Panc1 (cell line): ENCODE measurements around the gene POMT2. TPM values are rescaled to one million over a fixed set of nuclear protein-coding genes. Genes with fewer than 3 reads are reported as not detected.

Experiments used
- ATAC-seq: fragments of 200-7000 bp; cut with Tn5 transposase; 2 replicates; pipeline ENCODE4 v1.9.1; 2020; ENCODE audit warnings: mild to moderate bottlenecking, moderate library complexity
- BruUV-seq: library from RNA; stranded (reverse); fragments of 400-500 nt; replicated peaks from 2 replicates; lab custom pipeline; 2021; lab: Mats Ljungman, UMichigan
- CTCF ChIA-PET: fragments of 300-600 bp; sonication (Branson Sonifier 250); formaldehyde crosslinking; loops from one replicate; lab custom pipeline; 2022; ENCODE audit warnings: antibody characterized with exemption; lab: Charles Lee
- POLR2A ChIA-PET: fragments of 300-600 bp; sonication (Branson Sonifier 250); formaldehyde crosslinking; loops from one replicate; lab custom pipeline; 2022; ENCODE audit warnings: antibody characterized with exemption; lab: Charles Lee
- DNase-seq: peaks from one replicate; pipeline ENCODE4 v3.0.0-alpha.2; 2010; ENCODE audit warnings: low read depth, low spot score
- H3K27ac ChIP-seq: 2 replicates; pipeline ENCODE4 v1.5.1; 2011; ENCODE audit warnings: mild to moderate bottlenecking, low read length, inconsistent platforms
- H3K27me3 ChIP-seq: fragments of 200-500 bp; sonication (Bioruptor generic); 2 replicates; pipeline ENCODE4 v1.6.0; 2014; ENCODE audit warnings: low read length, inconsistent platforms; ENCODE audit not compliant: control insufficient read depth, insufficient read depth
- H3K36me3 ChIP-seq: fragments of 200-500 bp; sonication (Bioruptor generic); 2 replicates; pipeline ENCODE4 v1.5.1; 2014; ENCODE audit warnings: inconsistent platforms, mild to moderate bottlenecking, low read length, moderate library complexity; ENCODE audit not compliant: control insufficient read depth, insufficient read depth
- H3K4me1 ChIP-seq: 2 replicates; pipeline ENCODE4 v1.5.1; 2011; ENCODE audit warnings: inconsistent platforms, mild to moderate bottlenecking, low read length, moderate library complexity; ENCODE audit not compliant: control insufficient read depth, insufficient read depth
- H3K4me3 ChIP-seq, 2 experiments: 2 replicates each; pipeline ENCODE4 v1.5.1; 2011 to 2012; ENCODE audit warnings: low read depth in 2 of 2, low read length in 2 of 2, mild to moderate bottlenecking in 2 of 2, inconsistent platforms in 1 of 2, moderate library complexity in 1 of 2
- H3K9me3 ChIP-seq: fragments of 200-500 bp; sonication (Bioruptor generic); 2 replicates; pipeline ENCODE4 v1.5.1; 2014; ENCODE audit warnings: low read depth, mild to moderate bottlenecking, inconsistent platforms, low read length, moderate library complexity; ENCODE audit not compliant: control insufficient read depth, insufficient read depth
- CTCF ChIP-seq: fragments of 450-650 bp; IDR thresholded peaks from 2 replicates; pipeline ENCODE4 v1.5.1; 2017; ENCODE audit warnings: mild to moderate bottlenecking
- POLR2AphosphoS5 ChIP-seq: IDR thresholded peaks from 2 replicates; pipeline ENCODE4 v1.6.1; 2012; ENCODE audit warnings: mild to moderate bottlenecking, low read depth, low read length, moderate library complexity
- REST ChIP-seq, 2 experiments: IDR thresholded peaks; 2 replicates each; pipeline ENCODE4 v1.6.1; 2011 to 2012; ENCODE audit warnings: low read depth in 2 of 2, control low read depth in 1 of 2, low read length in 1 of 2, mild to moderate bottlenecking in 1 of 2, moderate library complexity in 1 of 2; ENCODE audit not compliant: insufficient read depth in 1 of 2
- SIN3A ChIP-seq: IDR thresholded peaks from 2 replicates; pipeline ENCODE4 v1.6.1; 2012; ENCODE audit warnings: low read depth, mild to moderate bottlenecking, low read length, moderate library complexity, borderline replicate concordance; ENCODE audit not compliant: insufficient read depth
- TCF7L2 ChIP-seq: IDR thresholded peaks from 2 replicates; pipeline ENCODE4 v1.6.1; 2011; ENCODE audit warnings: mild to moderate bottlenecking, low read depth, low read length, inconsistent platforms
- in situ Hi-C: cut with HindIII; loops from 2 replicates; pipeline ENCODE4 v1.10.0; 2016; ENCODE audit warnings: low sequenced_read_pairs, low pct_unique_long_range_greater_than_20kb
- intact Hi-C: fragments of 100-400 bp; cut with micrococcal nuclease; formaldehyde crosslinking; loops from one replicate; pipeline ENCODE4 v1.10.0; 2022; ENCODE audit not compliant: unreplicated experiment
- total RNA-seq: library from RNA; stranded (reverse); gene quantifications from one replicate; pipeline ENCODE4 v1.2.1, GENCODE V29; 2021; ENCODE audit not compliant: unreplicated experiment

POMT2 gene
- total RNA-seq, 1 experiment from 2014 or later = 43.5 TPM

- no peaks in the 10 kb centered on the region for H3K27me3 ChIP-seq
- ChIA-PET POLR2A (interaction anchor here (0.6 kb wide), 1 partner anchor 689 kb away, joined by 12 read pairs; no protein-coding TSS in a partner anchor), CTCF (no interaction called here)
- TF ChIP-seq TCF7L2 (no peak), REST (IDR thresholded peaks at IDR 0.05; ENCODE audit: insufficient read depth in 1 of 2, low read depth in 2 of 2, low read length in 1 of 2) (no peak), SIN3A (no peak), POLR2AphosphoS5 (no peak), CTCF (no peak)
- in situ Hi-C loops = no loop called here
- BruUV-seq = no TSS peak
- DNase-seq (no peak), ATAC-seq (no peak)
- no peaks in the 10 kb centered on the region for H3K36me3 ChIP-seq
- H3K4me3 ChIP-seq = no peak overlapping the region
- no peaks in the 10 kb centered on the region for H3K9me3 ChIP-seq
- intact Hi-C loops = no loop called here
- no peak overlapping the region for H3K27ac ChIP-seq
- no peaks in the 10 kb centered on the region for H3K4me1 ChIP-seq
Measured at GRCh38 chr14:77260631-77261030, 60.1 kb downstream of the POMT2 start.

GRCh38 chr14:77260199-77260598 lies 60.5 kb downstream of the POMT2 start:
- DNase-seq (no peak), ATAC-seq (no peak)
- no peak overlapping the region for H3K27ac ChIP-seq
- ChIA-PET POLR2A (interaction anchor here (0.6 kb wide), 1 partner anchor 689 kb away, joined by 12 read pairs; no protein-coding TSS in a partner anchor), CTCF (no interaction called here)
- TF ChIP-seq POLR2AphosphoS5 (no peak), CTCF (no peak), REST (IDR thresholded peaks at IDR 0.05; ENCODE audit: insufficient read depth in 1 of 2, low read depth in 2 of 2, low read length in 1 of 2) (no peak), TCF7L2 (no peak), SIN3A (no peak)
- H3K36me3 ChIP-seq = no peaks in the 10 kb centered on the region
- H3K27me3 ChIP-seq = no peaks in the 10 kb centered on the region
- no peak overlapping the region for H3K4me3 ChIP-seq
- BruUV-seq = no TSS peak
- no peaks in the 10 kb centered on the region for H3K9me3 ChIP-seq
- H3K4me1 ChIP-seq = no peaks in the 10 kb centered on the region
- in situ Hi-C loops (no loop called here), intact Hi-C loops (no loop called here)
